Hypothalamus (tissue), 51 donors: ENCODE measurements around the gene MTMR6.
A peak's percentile ranks its signal among the peaks of the same experiment; 100 is the strongest.

ENCODE experiments used
- DNase-seq, 51 donors: peaks; one replicate each; lab custom pipeline; 2025; lab: John Stamatoyannopoulos, UW

MTMR6 gene

DNA sequence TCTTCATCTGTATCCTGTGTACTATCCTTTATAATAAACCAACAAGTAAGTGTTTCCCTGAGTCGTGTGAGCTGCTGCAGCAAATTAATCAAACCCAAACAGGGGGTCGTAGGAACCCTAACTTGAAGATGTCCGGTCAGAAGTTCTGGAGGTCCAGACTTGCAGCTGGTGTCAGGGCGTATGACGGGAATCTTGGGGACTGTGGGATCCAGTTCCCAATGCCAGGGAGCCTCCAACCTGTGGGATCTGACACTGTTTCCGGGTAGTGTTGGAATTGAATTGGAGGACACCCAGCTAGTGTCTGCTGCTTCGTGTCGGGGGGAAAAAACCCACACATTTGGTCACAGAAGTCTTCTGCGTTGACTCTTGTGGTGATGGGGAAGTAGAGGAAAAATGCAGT lies 63.1 kb downstream of the MTMR6 start:
- DNase-seq = no peak

DNA sequence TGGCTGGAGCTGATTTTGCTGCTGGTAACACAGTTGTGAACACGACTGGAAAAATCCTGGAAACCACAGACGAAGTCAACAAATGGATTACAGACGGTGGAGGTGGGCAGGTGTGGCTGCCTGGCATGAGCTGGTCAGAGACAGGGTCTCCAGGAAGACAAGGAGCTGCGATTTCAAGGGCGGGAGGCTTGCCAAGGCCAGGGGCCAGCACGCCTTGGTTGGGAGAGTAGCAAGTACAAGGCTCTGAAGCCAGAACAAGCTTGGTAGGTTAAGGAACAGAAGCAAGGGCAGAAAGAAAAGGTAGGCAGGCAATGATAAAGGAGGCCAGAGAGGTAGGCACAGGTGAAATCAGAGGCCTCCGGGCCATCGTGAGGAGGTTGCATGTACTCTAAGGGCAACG lies 64.5 kb downstream of the MTMR6 start:
- DNase-seq = no peak

DNA sequence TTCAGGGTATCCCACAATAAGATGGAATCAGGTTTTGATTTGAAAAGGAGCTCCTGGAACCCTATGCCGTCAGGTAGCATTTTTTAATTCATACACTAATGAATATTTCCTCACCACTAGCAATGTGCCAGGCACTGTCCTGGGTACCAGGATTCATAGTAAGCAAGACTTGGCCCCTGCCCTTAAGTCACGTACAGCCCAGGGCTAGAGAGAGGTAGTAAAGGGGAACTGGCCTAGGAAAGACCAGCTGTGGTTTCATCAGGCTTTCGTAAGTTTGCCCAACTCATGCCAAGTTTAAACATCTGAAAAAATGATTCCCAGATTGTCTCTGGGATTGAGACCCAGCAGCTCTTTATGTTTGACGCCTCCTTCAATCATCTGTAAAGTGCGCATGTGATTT lies 69.3 kb downstream of the MTMR6 start:
- DNase-seq = no peak

DNA sequence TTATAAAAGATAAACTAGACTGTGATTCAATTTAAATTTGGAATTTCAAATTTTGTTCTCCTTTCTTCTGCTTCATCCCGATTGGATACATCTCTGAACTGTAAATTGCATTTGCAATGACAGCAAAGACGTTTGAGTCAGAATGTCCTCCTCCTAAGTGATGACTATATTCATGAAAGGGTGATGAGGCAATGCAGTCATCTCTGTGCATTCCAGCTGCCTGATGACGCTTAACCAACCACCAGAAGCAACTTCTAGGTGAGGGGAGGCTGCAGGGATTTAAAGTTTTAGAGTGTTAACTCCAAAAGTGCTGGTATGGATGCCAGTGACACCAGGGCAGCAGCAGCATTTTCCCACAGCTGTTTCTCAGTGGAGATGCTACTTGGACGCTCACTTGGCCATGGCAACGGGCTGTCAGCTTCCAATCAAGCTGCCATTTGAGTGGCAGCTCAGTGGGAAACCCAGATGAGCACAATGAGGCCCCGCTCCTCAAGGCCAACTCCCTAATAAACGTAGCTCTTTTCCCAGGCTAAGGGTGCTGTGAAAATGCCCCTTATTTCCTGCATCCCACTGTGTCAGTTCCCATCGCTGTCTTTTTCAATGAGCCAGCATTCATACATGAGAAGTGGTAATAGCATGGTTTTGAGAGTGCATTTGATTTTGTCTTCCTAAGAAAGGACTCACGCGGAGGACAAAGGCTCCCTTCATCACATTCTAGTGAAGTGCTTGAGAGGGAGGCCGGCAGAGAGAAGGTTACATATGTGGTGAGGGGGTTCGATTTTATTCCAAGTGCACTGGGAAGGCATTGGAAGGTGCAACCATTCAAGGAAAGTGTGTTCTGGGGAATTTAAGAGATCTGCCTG lies 70.0 kb downstream of the MTMR6 start:
- DNase-seq = no peak

DNA sequence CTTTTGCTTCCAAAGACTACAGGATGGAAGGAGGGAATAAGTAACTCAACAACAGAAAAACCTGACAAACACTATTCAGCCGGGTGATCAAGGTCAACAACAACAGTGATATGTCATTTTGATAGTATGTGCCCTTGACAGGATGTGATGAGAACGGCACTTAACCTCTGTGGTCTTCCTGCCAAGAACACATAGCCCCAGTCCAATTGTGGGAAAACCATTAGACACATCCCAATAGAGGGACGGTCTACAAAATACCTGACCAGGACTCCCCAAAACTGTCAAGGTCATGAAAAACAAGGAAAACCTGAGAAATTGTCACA lies 72.1 kb downstream of the MTMR6 start:
- no peak for DNase-seq

DNA sequence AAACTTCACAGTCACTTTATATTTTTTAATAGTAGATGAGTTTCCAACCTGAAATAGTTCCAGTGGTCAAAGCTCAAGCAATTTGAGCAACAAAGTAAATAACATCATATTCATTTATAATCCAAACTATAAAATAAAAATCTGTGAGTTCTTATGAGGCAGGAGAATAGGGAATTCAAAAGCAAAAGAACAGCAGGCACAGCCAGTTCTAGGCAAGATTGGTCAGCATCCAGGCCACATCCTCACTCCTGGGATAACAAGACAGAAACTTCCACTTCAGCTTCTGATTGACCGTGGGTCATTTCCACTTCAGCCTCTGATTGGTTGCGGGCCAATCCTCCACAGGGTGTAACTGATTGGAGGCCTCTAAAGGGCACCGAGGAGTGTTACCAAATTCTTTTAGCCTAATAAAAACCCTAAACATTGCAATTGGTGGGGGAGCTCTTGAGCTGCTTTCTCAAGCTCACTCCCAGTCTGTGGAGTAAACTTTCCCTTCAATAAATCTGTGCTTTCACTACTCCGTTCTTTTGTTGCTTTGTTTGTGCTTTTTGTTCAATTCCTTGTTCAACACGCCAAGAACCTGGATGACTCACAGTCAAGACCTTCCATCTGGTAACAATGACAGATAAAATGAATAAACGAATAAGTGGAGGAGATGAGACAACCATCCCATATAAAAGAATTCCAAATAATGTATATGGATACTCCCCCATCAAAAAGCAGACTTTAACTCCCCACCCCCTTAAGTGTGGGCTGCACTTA lies 72.6 kb downstream of the MTMR6 start:
- peak in 4 of 51 donors; percentile 9 to 18 (median 17) for DNase-seq

DNA sequence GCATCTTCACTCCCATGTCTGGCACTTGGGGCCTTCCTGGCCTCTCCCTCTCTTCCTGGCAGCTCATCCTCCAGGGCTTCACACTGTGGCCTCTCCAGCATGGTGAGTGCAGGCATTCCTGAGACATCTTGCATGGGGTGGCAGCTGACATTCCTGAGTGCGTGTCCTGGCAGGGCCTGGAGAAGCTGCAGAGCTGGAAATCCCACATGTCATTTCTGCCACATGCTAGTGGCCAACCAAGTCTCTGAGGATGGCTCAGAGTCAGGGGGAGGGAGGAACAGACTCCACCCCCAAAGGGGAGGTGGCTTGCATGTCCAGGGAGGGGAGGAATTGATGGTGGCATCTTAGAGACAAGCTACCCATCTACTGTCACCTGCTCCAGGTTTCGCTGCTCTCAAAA lies 73.6 kb downstream of the MTMR6 start:
- no peak for DNase-seq

DNA sequence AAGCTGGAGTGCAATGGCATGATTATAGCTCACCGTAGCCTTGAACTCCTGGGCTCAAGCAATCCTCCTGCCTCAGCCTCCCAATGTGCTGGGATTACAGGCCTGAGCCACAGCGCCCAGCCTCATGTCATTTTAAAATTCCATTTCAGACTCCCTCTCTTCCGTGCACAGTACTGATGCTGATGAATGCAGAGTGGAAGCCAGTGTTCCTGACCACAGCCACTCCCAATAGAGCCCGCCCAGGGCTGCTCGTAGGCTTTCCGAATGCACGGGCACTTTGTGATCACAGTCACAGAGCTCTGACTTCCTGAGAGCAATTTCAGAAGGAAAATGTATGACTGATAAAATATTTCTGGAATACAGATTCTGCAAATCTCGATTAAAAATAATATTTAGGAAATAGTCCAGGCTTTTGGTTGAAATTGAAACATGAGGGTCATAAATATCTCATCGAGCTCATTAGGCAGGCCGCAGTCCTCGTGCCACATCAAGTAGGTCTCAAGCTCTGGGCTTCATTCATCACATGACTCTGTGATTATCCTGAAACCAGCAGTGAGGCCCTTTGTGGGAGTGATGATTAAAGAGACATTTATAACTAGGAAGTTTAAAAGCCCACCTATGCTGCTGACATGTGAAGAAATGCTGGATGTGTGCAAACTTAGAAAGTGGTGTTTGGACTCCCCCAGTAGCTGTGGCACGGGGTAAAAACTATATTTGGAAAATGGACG lies 76.3 kb downstream of the MTMR6 start:
- DNase-seq = peak in 1 of 51 donors; percentile 25

DNA sequence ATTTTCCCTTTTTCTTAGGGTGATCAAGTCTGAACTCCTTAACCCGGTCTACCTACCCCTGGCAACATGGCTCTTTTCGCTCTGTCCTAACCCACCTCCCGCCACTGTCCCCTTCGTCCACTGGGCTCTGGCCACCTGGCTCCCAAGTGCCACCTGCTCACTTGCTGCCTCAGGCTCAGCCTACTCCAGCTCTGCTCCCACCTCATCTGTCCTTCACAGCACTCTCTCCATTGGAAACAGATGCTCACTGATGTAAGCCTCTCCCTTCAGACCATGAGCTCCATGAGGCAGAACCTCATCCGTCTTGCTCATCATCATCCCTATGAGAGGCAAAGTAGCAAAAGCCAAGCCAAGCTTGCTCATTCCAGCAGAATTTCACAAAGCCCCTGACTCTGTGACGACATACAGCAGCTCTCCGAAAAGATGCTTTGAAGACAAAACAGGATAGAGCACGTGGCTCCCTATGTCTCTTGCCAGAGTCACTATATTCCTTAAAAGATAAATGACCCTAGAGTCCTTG lies 79.9 kb downstream of the MTMR6 start:
- DNase-seq = no peak

DNA sequence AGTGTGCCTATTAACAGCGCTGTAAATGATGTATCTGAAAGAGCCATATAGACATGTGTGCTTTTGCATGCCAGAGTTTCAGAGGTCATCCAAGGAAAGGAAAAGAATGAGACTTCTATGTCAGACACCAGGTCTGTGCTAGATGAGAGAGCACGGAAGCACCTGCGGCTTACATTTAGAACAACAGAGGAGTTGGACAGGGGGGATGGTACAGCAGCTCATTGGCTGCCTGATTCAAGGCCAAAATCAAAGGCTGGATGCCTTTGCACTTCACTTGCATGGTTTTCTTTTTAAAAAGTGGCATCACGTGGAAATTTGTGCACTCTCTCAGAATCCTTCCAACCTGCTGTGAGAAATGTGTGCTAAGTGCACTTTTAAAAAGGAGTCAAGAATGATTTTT lies 82.4 kb downstream of the MTMR6 start:
- no peak for DNase-seq

DNA sequence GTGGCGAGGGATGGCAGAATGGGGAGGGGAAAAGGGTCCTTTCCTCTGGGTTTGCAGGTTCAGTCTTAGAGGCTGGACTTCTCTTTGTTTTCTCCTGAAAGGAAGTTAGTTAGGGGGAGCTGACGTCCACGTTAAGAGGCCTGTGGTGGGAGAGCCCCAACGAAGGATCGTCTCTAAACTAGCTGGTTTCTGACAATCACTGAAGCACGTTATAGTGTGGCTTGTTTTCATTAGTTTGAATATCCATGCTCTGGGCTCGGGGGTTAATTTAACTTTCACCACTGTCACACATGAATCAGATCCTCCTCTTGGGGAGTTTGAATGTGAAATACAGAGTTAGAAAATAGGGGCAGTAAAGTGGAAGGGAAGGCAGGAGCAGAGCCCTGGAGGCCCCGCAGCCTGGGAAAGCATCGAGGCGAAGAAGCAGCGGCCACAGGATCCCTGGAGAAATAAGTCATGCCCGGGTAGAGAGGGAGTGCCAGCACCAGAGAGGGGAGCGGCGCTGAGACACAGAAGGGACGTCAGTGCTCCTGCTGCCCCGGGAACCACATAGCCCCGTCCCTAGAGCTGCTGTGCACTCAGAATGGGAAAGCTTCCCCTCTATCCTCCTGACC lies 84.1 kb downstream of the MTMR6 start:
- peak in 6 of 51 donors; percentile 4 to 37 (median 20) for DNase-seq

DNA sequence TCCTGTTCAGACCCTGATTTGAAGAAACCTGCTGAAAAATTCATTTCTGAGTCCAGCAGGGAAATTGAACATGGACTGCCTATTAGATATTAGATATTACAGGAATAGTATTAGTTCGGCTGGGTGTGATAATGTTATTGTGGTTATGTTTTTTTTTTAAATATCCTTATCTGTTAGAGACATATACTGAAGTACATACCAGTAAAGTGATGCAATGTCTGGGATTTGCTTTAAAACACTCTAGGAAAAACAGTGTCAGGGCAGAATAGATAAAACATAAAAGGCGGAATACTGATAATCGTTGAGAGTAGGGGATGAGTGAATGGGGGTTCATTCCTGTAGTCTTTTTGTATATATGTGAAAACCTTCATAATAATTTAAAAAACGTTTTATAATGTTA lies 86.5 kb downstream of the MTMR6 start:
- no peak for DNase-seq

DNA sequence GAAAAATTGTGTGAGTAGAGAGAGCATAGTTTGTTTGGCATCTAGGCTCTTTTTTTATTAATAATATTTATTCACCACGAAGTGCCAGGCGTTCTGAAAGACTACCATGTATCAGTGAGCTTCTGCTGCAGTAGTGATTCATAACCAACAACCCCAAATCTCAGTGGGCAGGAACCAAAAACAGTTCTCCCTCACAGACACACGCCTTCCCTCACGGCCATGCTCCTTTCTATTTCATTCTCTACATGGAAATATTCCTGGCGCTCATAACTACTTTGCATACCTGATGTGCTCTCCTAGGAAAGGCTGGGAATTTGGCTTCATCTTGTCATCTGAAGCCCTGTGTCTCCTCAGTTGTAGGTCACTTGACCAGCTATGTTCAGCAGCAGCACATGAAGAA lies 88.6 kb downstream of the MTMR6 start:
- no peak for DNase-seq

DNA sequence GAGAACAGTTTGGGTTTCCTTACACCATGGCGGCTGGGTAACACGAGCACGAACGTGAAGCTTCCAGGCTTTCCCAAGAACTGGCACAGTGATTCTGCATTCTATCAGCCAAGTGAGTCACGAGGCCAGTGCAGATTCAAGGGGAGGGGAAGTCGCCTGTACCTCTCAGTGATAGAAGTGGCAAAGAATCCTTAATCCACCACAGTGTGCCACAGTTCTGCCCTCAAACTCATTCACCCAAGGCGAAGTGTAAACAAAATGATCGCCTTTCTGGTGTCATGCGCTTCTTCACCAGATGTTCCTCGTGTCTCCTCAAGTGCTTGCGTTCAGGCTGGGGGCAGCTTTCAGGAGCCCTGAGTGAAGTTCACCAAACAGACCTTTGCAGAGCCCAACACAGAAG lies 90.3 kb downstream of the MTMR6 start:
- DNase-seq = no peak
